Measurements from ENCODE around the gene GNB4.
A peak's percentile ranks its signal among the peaks of the same experiment; 100 is the strongest.

The GNB4 gene

DNA sequence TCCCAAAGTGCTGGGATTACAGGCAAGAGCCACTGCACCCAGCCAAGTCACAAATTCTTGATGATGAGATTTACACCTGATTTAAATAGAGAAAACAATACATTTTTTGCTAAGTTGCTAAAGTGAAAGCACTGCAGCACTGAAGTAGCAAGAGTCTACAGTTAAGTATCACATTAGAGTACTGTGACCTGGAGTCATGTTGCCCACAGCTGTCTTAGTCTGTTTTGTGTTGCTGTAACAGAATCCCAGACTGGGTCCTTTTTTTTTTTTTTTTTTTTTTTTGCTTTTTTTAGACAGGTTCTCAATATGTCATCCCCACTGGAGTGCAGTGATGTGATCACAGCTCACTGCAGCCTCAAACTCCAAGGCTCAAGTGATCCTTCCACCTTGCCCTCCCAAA is 23.2 kb upstream of the GNB4 start:
- no peak for DNase-seq (ENCODE audit: low read depth)
- no peak overlapping the region for H3K4me3 ChIP-seq (ENCODE audit: low read length)
- TF ChIP-seq, protein P1, sequence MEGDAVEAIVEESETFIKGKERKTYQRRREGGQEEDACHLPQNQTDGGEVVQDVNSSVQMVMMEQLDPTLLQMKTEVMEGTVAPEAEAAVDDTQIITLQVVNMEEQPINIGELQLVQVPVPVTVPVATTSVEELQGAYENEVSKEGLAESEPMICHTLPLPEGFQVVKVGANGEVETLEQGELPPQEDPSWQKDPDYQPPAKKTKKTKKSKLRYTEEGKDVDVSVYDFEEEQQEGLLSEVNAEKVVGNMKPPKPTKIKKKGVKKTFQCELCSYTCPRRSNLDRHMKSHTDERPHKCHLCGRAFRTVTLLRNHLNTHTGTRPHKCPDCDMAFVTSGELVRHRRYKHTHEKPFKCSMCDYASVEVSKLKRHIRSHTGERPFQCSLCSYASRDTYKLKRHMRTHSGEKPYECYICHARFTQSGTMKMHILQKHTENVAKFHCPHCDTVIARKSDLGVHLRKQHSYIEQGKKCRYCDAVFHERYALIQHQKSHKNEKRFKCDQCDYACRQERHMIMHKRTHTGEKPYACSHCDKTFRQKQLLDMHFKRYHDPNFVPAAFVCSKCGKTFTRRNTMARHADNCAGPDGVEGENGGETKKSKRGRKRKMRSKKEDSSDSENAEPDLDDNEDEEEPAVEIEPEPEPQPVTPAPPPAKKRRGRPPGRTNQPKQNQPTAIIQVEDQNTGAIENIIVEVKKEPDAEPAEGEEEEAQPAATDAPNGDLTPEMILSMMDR (IDR thresholded peaks at IDR 0.05; ENCODE audit: insufficient read depth, low read depth, low read length, missing control alignments): no peak

DNA sequence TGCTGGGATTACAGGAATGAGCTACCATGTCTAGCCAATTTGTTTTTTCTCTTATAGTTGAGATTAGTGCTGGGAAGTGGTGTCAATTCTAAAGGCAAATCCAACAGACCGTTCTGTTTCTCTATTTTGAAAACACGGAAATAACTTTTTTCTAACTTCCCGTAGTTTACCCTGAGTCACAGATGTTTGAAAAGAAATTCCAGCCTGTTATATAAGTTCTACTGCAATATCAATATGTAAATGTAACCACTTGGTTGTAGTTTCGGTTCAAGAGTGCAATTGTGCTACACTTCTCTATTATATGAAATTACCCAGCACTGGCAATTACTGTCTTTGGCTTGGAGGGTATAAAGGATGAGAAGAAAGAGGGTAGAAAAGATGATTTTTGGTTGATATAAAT is 22.3 kb upstream of the GNB4 start:
- no peak for DNase-seq (ENCODE audit: low read depth)
- TF ChIP-seq, protein P1 (IDR thresholded peaks at IDR 0.05; ENCODE audit: insufficient read depth, low read depth, low read length, missing control alignments): no peak
- H3K4me3 ChIP-seq (ENCODE audit: low read length): no peak overlapping the region

DNA sequence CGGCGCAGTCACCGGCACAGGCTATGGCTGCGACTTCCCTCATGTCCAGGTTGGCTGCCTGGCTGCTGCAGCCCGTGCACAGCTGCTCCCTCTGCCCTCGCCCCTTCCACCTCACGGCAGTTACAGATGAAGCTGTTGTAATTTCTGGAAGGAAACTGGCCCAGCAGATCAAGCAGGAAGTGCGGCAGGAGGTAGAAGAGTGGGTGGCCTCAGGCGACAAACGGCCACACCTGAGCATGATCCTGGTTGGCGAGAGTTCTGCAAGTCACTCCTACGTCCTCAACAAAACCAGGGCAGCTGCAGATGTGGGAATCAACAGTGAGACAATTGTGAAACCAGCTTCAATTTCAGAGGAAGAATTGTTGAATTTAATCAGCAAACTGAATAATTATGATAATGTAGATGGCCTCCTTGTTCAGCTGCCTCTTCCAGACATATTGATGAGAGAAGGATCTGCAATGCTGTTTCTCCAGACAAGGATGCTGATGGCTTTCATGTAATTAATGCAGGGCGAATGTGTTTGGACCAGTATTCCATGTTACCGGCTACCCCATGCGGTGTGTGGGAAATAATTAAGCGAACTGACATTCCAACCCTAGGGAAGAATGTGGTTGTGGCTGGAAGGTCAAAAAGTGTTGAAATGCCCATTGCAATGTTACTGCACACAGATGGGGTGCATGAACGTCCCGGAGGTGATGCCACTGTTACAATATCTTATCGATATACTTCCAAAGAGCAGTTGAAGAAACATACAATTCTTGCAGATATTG is 13.2 kb upstream of the GNB4 start:
- DNase-seq (ENCODE audit: low read depth): peak; percentile 77
- TF ChIP-seq, protein P1 (IDR thresholded peaks at IDR 0.05; ENCODE audit: insufficient read depth, low read depth, low read length, missing control alignments): no peak
- H3K4me3 ChIP-seq (ENCODE audit: low read length): no peak overlapping the region

DNA sequence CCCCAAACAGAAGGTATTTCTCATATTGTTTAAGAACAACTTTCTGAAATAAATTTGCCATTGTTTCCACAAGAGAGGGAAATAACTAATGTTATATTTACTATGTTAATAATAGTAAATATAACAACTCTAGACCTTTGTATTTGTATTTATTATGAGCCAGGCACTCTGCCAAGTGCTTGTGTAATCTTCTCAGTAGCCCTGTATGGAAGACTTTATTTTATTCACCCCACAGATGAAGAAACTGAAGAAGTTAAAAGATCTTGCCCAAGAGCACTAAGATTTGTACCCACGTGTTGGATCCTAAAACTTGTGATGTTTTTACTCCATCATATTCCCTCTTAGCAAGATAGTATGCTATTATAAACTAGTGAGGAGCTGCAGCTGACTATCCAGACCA is 12.0 kb upstream of the GNB4 start:
- DNase-seq (ENCODE audit: low read depth): peak; percentile 34
- TF ChIP-seq, protein P1 (IDR thresholded peaks at IDR 0.05; ENCODE audit: insufficient read depth, low read depth, low read length, missing control alignments): no peak
- H3K4me3 ChIP-seq (ENCODE audit: low read length): no peak overlapping the region

DNA sequence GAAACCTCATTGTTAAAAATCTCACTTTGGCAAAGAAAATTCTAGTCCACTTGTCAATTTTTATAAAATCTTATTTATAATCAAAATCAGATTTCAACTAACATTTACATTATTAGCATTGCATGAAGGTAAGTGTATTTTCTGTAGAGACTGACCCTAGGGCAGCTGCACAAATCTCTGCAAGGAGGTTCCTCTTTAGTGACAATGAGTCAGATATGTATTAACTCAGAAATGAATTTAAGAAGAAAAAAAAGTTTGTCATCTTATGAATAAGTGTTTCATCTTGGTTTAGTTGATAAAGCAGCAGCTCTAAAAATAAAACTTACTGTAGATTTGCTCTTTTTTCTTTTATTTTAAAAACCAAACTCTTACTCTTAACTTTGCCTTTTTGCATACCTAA is 9.0 kb upstream of the GNB4 start:
- no peak overlapping the region for H3K4me3 ChIP-seq (ENCODE audit: low read length)
- TF ChIP-seq, protein P1 (IDR thresholded peaks at IDR 0.05; ENCODE audit: insufficient read depth, low read depth, low read length, missing control alignments): no peak
- no peak for DNase-seq (ENCODE audit: low read depth)

DNA sequence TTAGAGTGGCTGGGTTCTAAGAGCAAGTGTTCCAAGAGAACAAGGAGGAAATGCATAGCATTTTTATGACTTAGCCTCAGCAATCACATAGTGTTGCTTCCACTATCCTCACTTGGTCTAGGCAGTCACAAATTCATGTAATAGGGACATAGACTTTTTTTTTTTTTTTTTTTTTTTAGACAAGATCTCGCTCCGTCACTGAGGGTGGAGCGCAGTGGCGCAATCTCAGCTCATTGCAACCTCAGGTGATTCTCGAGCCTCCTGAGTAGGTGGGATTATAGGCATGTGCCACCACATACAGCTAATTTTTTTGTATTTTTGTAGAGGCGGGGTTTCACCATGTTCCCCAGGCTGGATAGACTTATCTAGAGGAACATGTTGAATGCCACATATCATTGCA is 4.7 kb upstream of the GNB4 start:
- no peak for DNase-seq (ENCODE audit: low read depth)
- no peak overlapping the region for H3K4me3 ChIP-seq (ENCODE audit: low read length)
- TF ChIP-seq, protein P1 (IDR thresholded peaks at IDR 0.05; ENCODE audit: insufficient read depth, low read depth, low read length, missing control alignments): no peak

DNA sequence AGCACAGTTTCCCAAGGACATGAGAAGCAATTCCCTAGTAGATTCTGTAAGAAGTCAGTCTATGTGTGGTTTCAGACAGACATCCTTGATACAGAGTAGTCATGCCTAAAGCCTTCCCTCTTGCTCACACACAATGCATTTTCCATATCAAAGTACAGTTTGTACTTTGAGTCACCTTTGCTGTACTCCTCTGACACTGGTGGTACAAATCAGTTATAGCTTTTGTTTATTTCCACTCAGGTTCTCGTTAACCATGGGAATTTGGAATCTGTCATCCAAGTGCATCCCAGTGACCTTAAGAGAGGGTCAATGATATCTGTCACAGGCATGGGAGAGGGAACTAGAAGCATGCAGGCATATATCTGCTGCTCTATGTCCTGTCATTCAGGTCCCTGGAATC is 3.6 kb upstream of the GNB4 start:
- DNase-seq (ENCODE audit: low read depth): peak; percentile 47
- TF ChIP-seq, protein P1 (IDR thresholded peaks at IDR 0.05; ENCODE audit: insufficient read depth, low read depth, low read length, missing control alignments): no peak
- no peak overlapping the region for H3K4me3 ChIP-seq (ENCODE audit: low read length)
